ENCODE measurements around the gene CLN5.
"Not testable (repeated sequence)": the region's sequence is repeated elsewhere in the genome, so short reads cannot be mapped to it uniquely, and the experiment has no call there.

Gene CLN5

GRCh38 chr13:76991796-76992547, at the start of gene CLN5:
Gene CLN5 (plus strand): TSS chr13:76992081. CDS start chr13:76992099, 18 bp downstream.
- peak; percentile 95 for DNase-seq

GRCh38 chr13:76942363-76942762, 49.5 kb upstream of the CLN5 start:
- DNase-seq: no peak

- no peak for DNase-seq
These were observed 48.2 kb upstream of the CLN5 start for GRCh38 chr13:76943646-76944045.

GRCh38 chr13:76944456-76944855, 47.4 kb upstream of the CLN5 start:
- DNase-seq: no peak

- no peak for DNase-seq
These were observed 43.7 kb upstream of the CLN5 start, which contains the start of gene ACOD1 for GRCh38 chr13:76948149-76948548. Gene ACOD1 (plus strand): TSS chr13:76948511. CDS start chr13:76948559, 48 bp downstream.

GRCh38 chr13:76950101-76950500, 41.8 kb upstream of the CLN5 start:
- DNase-seq: no peak

GRCh38 chr13:76953968-76954367, 37.9 kb upstream of the CLN5 start:
- DNase-seq: no peak

GRCh38 chr13:76954538-76954937, 37.3 kb upstream of the CLN5 start:
- DNase-seq: no peak

- DNase-seq: no peak
These were observed 36.7 kb upstream of the CLN5 start for GRCh38 chr13:76955193-76955592.

DNA sequence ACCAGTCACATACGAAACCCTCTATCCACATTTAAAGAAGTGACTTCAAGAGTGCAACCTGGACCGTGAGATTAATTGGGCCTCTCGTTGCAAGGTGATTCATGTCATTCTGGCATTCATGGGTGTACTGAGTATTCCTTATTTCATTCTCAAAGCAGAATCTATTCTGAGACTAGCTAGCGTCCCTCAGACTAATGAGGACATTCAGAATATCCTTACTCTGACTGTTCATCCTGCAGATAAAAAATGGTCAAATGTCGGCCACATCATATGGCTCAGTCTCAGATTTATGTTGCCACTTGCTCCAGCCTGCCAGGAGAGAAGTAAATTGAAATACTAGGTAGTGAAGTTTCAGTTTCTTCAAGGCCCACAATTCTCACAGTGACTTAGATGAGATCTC, 36.2 kb upstream of the CLN5 start:
- no peak for DNase-seq

DNA sequence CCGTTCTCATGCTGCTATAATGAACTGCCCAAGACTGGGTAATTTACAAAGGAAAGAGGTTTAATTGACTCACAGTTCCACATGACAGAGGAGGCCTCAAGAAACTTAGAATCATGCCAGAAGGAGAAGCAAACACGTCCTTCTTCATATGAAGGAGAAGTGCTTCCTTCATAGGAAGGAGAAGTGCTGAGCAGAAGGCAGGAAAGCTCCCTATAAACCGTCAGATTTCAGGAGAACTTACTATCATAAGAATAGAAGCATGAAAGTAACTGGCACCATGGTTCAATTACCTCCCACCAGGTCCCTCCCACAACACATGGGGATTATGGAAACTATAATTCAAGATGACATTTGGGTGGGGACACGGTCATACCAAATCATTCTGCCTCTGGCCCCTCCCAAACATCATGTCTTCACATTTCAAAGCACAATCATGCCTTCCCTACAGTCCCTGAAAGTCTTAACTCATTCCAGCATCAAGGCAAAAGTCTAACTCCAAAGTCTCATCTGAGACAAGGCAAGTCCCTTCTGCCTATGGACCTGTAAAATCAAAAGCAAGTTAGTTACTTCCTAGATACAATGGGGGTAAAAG, 32.9 kb upstream of the CLN5 start:
- DNase-seq: no peak

DNA sequence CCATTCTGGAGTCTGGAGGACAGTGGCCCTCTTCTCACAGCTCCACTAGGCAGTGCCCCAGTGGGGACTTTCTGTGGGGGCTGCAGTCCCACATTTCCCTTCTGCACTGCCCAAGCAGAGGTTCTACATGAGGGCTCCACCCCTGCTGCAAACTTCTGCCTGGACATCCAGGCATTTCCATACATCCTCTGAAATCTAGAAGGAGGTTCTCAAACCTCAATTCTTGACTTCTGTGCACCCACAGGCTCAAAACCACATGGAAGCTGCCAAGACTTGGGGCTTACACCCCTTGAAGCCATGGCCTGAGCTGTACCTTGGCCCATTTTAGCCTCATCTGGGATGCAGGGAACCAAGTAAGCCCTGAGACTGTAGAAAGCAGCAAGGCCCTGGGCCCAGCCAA, 32.1 kb upstream of the CLN5 start:
- not testable (repeated sequence) for DNase-seq

- no peak for DNase-seq
These were observed 26.0 kb upstream of the CLN5 start for GRCh38 chr13:76965759-76966421.

- no peak for DNase-seq
These were observed 24.9 kb upstream of the CLN5 start for GRCh38 chr13:76967031-76967430.

DNA sequence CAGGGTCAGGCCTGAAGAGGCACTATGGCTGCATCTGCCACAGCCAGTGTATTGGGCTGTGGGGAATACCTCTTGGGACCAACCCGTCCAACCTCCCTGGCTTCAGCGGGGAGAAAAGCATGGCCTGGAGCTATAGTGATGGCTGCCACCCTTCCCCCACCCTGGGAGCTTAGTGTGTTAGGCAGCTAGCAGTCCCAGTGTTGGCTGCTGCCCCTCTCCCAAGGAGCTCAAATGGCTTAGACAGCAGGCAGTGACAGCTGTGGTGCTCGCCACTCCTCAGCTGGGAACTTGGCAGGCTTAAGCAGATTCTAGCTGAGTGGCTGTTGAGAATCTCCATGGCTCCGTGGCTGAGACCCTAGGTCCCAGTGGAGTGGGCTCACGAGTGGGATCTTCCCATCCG, 23.8 kb upstream of the CLN5 start:
- DNase-seq: no peak

GRCh38 chr13:76969488-76970365, 22.2 kb upstream of the CLN5 start:
- no peak for DNase-seq

DNA sequence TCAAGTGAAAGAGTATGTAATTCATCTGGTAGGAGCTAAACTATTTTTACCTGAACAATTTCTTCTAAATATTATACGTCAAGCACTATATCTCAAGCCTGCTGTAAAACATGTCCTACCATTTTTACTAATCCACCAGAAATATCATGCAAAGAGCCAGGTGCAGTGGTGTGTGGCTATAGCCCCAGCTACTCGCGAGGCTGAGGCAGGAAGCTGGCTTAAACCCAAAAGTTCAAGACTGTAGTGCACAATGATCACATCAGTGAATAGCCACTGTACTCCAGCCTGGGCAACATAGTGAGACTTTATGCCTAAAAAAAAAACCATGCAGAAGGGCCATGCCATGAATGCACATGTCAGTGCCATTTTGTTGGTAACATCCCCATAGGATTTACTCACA, 20.7 kb upstream of the CLN5 start:
- no peak for DNase-seq

DNA sequence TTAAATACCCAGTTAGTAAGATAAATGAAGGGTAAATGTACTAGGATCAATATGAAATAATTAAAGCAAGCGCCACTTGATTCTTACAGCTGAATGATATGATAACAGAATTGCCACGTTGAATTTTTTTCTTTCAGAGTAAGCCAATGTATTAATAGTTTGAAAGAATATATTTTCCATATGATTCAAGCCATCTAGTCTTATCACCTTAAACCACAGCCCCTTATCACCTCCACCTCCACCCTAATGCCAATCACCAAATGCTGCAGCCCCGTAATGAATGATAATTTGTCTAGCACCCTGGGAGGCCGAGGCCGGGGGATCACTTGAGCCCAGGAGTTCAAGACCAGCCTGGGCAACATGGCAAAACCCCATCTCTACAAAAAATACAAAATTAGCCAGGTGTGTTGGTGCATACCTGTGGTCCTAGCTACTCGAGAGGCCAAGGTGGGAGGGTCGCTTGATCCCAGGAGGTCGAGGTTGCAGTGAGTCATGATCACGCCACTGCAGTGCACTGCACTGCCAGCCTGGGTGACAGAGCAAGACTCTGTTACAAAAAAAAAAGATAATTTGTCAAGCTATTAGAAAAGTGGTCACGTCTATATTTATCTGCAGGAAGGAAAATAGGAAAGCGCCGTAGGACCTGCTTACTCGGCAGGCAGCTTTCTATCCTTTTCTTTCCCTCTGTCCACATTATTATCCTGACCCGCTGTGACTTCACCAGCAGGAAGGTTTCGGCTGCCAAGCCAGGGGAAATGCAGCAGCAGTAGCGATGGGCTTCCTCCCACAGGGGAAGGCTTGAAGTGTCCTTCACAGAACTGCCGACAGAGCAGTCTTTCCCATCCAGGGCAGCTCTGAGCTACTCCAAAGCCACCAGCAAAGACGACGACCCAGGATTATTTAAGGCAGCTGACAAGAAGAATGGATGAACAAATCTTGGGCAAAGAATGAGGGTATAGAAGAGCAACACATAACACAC, 19.7 kb upstream of the CLN5 start:
- DNase-seq: no peak

DNA sequence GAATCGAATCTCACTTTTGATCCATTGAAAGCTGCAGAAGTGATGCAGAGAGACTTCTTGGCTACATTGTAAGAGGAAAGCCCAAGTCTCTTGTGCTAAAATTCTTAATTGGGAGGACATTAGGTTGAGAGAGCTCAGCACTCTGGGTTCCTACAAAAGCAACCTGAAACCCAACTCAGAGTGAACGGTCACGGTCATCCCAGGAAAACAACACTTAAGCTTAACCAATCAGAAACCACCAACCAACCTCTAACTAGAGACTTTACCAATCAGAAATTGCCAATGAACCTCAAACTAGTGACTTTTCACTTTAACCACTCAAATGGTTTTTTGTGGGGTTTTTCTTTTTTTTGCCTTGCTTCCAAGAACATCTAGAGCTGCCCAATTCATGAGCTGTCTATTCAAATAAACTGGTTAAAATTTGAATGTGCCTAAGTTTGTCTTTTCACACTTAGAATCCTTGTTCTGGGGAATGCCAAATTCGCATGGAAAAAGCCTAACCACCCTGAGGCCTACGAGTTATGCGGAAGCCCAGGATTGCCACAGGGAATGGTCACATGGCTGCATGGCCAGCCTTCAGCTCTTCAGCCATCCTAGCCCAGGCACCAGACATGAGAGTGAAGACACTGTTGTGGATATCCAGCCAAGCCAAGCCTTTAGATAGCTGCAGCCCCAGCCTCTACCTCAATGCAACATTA, 17.8 kb upstream of the CLN5 start:
- no peak for DNase-seq

DNA sequence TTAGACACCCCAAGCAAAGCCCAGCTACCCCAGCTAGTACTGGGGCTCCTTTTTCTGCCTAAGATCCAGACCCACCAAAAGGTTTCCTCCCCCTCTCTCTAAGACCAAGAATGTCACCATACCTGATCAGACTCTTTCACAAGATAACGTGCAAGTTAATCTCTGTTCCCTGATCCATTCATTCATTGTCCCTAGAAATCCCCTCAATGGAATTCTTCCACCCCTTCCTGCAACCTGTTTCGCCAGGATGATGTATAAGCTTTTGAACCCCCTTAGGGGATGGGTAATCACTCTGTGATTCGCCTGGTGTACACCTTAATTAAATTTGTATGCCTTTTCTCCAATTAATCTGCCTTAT, 17.3 kb upstream of the CLN5 start:
- DNase-seq: no peak

GRCh38 chr13:76975863-76976262, 16.0 kb upstream of the CLN5 start:
- no peak for DNase-seq

All from NCI-H526 treated with DMSO at 0.1 percent for 48 hours (cell line).